DOHH2 (cell line): Measurements from ENCODE around the gene RMI1.

Source experiments
- H3F3A ChIP-seq: fragments of 200-600 bp; sonication (generic), shearing (Covaris generic); 2 replicates; pipeline ENCODE4 v1.6.0; 2016; ENCODE audit warnings: antibody characterized with exemption, mild to moderate bottlenecking; ENCODE audit not compliant: control insufficient read depth, insufficient read depth
- H3K27ac ChIP-seq: fragments of 200-600 bp; sonication (generic); 2 replicates; pipeline ENCODE4 v1.5.1; 2014; ENCODE audit warnings: low read depth, mild to moderate bottlenecking, low read length, moderate library complexity
- H3K27me3 ChIP-seq: fragments of 200-600 bp; sonication (generic); 2 replicates; pipeline ENCODE4 v1.6.1; 2014; ENCODE audit warnings: mild to moderate bottlenecking, low read length, mixed read lengths; ENCODE audit not compliant: control insufficient read depth
- H3K36me3 ChIP-seq: fragments of 200-600 bp; sonication (generic); 2 replicates; pipeline ENCODE4 v1.6.1; 2014; ENCODE audit warnings: mild to moderate bottlenecking, low read length, moderate library complexity, mixed read lengths; ENCODE audit not compliant: control insufficient read depth
- H3K4me1 ChIP-seq: fragments of 200-600 bp; sonication (generic); 2 replicates; pipeline ENCODE4 v1.6.1; 2014; ENCODE audit warnings: mild to moderate bottlenecking, low read length, mixed read lengths; ENCODE audit not compliant: control insufficient read depth
- H3K4me2 ChIP-seq: fragments of 200-600 bp; sonication (generic); 2 replicates; pipeline ENCODE4 v1.6.0; 2014; ENCODE audit warnings: mild to moderate bottlenecking, low read length, moderate library complexity
- H3K4me3 ChIP-seq: fragments of 200-600 bp; sonication (generic); 2 replicates; pipeline ENCODE4 v1.5.1; 2014; ENCODE audit warnings: mild to moderate bottlenecking, low read length, mixed read lengths
- H3K79me2 ChIP-seq: fragments of 200-600 bp; sonication (generic); 2 replicates; pipeline ENCODE4 v1.6.1; 2014; ENCODE audit warnings: mild to moderate bottlenecking, low read length, mixed read lengths; ENCODE audit not compliant: control insufficient read depth
- H3K9me2 ChIP-seq: fragments of 200-600 bp; sonication (generic); replicated peaks from 2 replicates; pipeline ENCODE4 v1.6.1; 2014; ENCODE audit warnings: mild to moderate bottlenecking, low read length, mixed read lengths; ENCODE audit not compliant: control insufficient read depth
- H3K9me3 ChIP-seq: fragments of 200-600 bp; sonication (generic); 2 replicates; pipeline ENCODE4 v1.6.1; 2014; ENCODE audit warnings: antibody characterized with exemption, low read length, mixed read lengths; ENCODE audit not compliant: control insufficient read depth, insufficient read depth
- H4K20me1 ChIP-seq: fragments of 200-600 bp; sonication (generic); 2 replicates; pipeline ENCODE4 v1.6.0; 2014; ENCODE audit warnings: low read depth, mild to moderate bottlenecking, antibody characterized with exemption, low read length, moderate library complexity; ENCODE audit not compliant: control insufficient read depth, insufficient read depth
- EZH2phosphoT487 ChIP-seq: fragments of 200-600 bp; sonication (generic); IDR thresholded peaks from 2 replicates; pipeline ENCODE4 v1.6.1; 2017; ENCODE audit warnings: borderline replicate concordance, mild to moderate bottlenecking, antibody characterized with exemption, low read length, moderate library complexity, mixed read lengths
- TF ChIP-seq, protein P1 (sequence below): fragments of 200-600 bp; sonication (generic); IDR thresholded peaks from one replicate; pipeline ENCODE4 v1.5.1; 2014; ENCODE audit warnings: antibody characterized with exemption, mild to moderate bottlenecking, low read depth, low read length; ENCODE audit not compliant: poor library complexity, severe bottlenecking

RMI1 gene

DNA sequence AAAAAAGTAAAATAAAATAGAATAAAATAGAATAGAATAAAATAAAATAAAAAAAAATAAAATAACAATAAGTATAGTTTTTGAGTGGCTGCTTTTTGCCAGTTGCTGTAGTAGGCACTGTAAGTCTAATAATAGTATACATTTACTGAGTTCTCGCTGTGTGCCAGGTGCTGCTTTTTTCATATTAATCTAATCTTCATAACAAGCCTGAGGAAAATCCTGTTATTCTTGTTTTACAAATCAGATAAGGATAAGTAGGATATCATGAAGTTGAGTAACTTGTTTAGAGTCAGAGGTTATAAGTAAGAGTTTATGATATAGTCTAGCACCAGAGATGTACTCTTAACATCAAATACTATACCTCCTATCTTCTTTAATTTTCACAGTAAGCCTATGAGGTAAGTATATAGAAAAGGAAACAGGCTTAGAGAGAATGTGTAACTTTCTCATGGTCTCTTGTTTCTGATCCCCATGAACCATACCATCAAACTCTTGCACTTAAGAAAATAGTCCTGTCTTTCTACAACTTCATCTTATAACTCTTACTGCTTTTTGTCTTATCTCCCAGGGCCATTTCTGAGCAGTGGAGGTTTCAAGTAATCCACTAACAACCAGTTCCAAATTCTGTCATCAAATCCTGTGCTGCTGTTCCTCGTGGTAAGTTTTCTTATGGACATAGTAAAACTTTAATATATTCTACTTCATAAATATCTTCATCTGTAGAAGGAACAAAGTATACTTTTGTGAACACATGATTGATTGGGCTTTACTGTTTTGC is 18.7 kb downstream of the RMI1 start:
- TF ChIP-seq, protein P1, sequence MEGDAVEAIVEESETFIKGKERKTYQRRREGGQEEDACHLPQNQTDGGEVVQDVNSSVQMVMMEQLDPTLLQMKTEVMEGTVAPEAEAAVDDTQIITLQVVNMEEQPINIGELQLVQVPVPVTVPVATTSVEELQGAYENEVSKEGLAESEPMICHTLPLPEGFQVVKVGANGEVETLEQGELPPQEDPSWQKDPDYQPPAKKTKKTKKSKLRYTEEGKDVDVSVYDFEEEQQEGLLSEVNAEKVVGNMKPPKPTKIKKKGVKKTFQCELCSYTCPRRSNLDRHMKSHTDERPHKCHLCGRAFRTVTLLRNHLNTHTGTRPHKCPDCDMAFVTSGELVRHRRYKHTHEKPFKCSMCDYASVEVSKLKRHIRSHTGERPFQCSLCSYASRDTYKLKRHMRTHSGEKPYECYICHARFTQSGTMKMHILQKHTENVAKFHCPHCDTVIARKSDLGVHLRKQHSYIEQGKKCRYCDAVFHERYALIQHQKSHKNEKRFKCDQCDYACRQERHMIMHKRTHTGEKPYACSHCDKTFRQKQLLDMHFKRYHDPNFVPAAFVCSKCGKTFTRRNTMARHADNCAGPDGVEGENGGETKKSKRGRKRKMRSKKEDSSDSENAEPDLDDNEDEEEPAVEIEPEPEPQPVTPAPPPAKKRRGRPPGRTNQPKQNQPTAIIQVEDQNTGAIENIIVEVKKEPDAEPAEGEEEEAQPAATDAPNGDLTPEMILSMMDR: no peak
- no peak for TF ChIP-seq EZH2phosphoT487
- peaks cover 13% of the 10 kb centered on the region for H4K20me1 ChIP-seq
- H3K4me1 ChIP-seq: no peaks in the 10 kb centered on the region
- peaks cover 72% of the 10 kb centered on the region for H3K36me3 ChIP-seq
- no peaks in the 10 kb centered on the region for H3K27me3 ChIP-seq
- no peaks in the 10 kb centered on the region for H3K9me2 ChIP-seq
- no peak overlapping the region for H3K4me2 ChIP-seq
- H3K9me3 ChIP-seq: no peaks in the 10 kb centered on the region
- H3F3A ChIP-seq: peaks cover 4% of the 10 kb centered on the region; the same call in 1 of the 2 replicates
- no peak overlapping the region for H3K27ac ChIP-seq
- H3K79me2 ChIP-seq: peaks cover 61% of the 10 kb centered on the region
- no peak overlapping the region for H3K4me3 ChIP-seq

DNA sequence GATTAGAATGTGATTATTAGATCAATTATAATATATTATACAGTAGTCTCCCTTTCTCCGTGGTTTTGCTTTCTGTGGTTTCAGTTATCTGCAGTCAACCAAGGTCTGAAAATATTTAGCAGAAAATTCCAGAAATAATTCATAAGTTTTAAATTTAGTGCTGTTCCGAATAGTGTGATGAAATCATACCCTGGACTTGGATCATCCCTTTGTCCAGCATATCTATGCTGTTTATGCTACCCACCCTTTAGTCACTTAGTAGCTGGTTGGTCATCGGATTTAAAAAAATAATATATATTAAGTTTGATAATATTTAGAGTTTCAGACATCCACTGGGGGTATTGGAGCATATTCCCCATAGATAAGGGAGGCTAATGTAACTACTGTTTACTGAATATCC is 19.6 kb downstream of the RMI1 start:
- Histone ChIP-seq H3K9me2 (no peaks in the 10 kb centered on the region), H3K9me3 (no peaks in the 10 kb centered on the region), H3K4me1 (no peaks in the 10 kb centered on the region), H3K36me3 (peaks cover 75% of the 10 kb centered on the region), H3K79me2 (peaks cover 53% of the 10 kb centered on the region), H4K20me1 (peaks cover 10% of the 10 kb centered on the region), H3K27me3 (no peaks in the 10 kb centered on the region), H3F3A (peaks cover 4% of the 10 kb centered on the region; the same call in 1 of the 2 replicates), H3K4me2 (no peak overlapping the region), H3K4me3 (no peak overlapping the region), H3K27ac (no peak overlapping the region)
- no peak for TF ChIP-seq EZH2phosphoT487
- TF ChIP-seq, protein P1: no peak

DNA sequence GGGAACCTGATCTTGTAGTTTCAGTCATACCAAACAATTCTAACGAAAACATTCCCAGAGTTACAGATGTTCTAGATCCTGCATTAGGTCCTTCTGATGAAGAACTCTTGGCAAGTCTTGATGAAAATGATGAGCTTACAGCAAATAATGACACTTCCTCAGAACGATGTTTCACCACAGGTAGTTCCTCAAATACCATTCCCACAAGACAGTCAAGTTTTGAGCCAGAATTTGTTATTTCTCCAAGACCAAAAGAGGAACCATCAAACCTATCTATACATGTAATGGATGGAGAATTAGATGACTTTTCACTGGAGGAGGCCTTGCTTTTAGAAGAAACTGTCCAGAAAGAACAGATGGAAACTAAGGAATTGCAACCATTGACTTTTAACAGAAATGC is 21.0 kb downstream of the RMI1 start:
- peaks cover 38% of the 10 kb centered on the region for H3K79me2 ChIP-seq
- H3K36me3 ChIP-seq: peaks cover 68% of the 10 kb centered on the region
- no peak overlapping the region for H3K4me3 ChIP-seq
- no peaks in the 10 kb centered on the region for H3K9me2 ChIP-seq
- TF ChIP-seq, protein P1: no peak
- TF ChIP-seq EZH2phosphoT487: no peak
- no peak overlapping the region for H3K27ac ChIP-seq
- no peak overlapping the region for H3K4me2 ChIP-seq
- H3K4me1 ChIP-seq: no peaks in the 10 kb centered on the region
- peaks cover 4% of the 10 kb centered on the region; the same call in 1 of the 2 replicates for H3F3A ChIP-seq
- no peaks in the 10 kb centered on the region for H3K27me3 ChIP-seq
- H4K20me1 ChIP-seq: peaks cover 3% of the 10 kb centered on the region
- no peaks in the 10 kb centered on the region for H3K9me3 ChIP-seq
